TTC549 (cell line): ENCODE results near the gene COG3.

Experiments
- FAIRE-seq: peaks from 2 replicates; lab custom pipeline; 2012; peaks lifted over from hg19 to GRCh38; lab: Jason Lieb, UNC

Gene COG3

GRCh38 chr13:45545686-45546409 is 81.1 kb downstream of the COG3 start:
- FAIRE-seq = no peak

GRCh38 chr13:45546410-45546765 is 81.6 kb downstream of the COG3 start:
- FAIRE-seq = no peak

GRCh38 chr13:45548281-45548680 is 83.5 kb downstream of the COG3 start:
- FAIRE-seq = no peak

- no peak for FAIRE-seq
These were observed 89.9 kb downstream of the COG3 start for GRCh38 chr13:45554604-45555109.

- no peak for FAIRE-seq
These were observed 99.5 kb downstream of the COG3 start for GRCh38 chr13:45564133-45564776.

GRCh38 chr13:45565331-45565730 is 100.6 kb downstream of the COG3 start:
- no peak for FAIRE-seq

GRCh38 chr13:45575146-45575829 is 110.5 kb downstream of the COG3 start:
- FAIRE-seq = no peak

GRCh38 chr13:45575830-45576180 is 111.1 kb downstream of the COG3 start:
- no peak for FAIRE-seq

GRCh38 chr13:45576466-45576865 is 111.7 kb downstream of the COG3 start:
- no peak for FAIRE-seq

- no peak for FAIRE-seq
These were observed 117.8 kb downstream of the COG3 start for GRCh38 chr13:45582408-45583076.

- no peak for FAIRE-seq
These were observed 120.1 kb downstream of the COG3 start for GRCh38 chr13:45584816-45585215.
